Measurements from ENCODE around the gene FAM222A.

DNA sequence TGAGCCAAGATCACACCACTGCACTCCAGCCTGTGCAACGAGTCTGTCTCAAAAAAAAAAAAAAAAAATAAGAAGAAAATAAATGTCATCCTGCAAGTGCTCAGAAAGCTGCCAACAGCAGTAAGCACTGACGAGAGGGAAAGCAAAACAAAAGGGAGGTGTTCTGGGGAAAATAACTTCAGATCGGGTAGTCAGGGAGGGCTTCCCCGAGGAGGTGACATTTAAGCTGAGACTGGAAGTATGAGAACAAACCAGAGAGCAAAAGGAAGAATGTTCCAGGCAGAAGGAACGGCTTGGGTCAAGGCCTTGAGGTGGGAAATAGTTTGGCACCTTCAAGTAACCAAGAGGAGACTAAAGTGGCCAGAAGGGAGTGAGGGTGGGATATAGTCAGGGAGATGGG lies 4.7 kb upstream of the FAM222A start:
- no peak for TF ChIP-seq EZH2 (IDR thresholded peaks at IDR 0.05; ENCODE audit: low read depth)
- TF ChIP-seq, protein P1, sequence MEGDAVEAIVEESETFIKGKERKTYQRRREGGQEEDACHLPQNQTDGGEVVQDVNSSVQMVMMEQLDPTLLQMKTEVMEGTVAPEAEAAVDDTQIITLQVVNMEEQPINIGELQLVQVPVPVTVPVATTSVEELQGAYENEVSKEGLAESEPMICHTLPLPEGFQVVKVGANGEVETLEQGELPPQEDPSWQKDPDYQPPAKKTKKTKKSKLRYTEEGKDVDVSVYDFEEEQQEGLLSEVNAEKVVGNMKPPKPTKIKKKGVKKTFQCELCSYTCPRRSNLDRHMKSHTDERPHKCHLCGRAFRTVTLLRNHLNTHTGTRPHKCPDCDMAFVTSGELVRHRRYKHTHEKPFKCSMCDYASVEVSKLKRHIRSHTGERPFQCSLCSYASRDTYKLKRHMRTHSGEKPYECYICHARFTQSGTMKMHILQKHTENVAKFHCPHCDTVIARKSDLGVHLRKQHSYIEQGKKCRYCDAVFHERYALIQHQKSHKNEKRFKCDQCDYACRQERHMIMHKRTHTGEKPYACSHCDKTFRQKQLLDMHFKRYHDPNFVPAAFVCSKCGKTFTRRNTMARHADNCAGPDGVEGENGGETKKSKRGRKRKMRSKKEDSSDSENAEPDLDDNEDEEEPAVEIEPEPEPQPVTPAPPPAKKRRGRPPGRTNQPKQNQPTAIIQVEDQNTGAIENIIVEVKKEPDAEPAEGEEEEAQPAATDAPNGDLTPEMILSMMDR (conservative IDR thresholded peaks at IDR 0.05) = no peak

Measured in PC-9 (cell line).